ENCODE measurements around the gene PTPN6. TPM values are rescaled to one million over a fixed set of nuclear protein-coding genes. Genes with fewer than 3 reads are reported as not detected.

The PTPN6 gene
- total and polyA plus RNA-seq, 2 of the 8 experiments (the other 6 are each of a cell fraction or from before 2014, with no cell fraction given) = 16.3 to 28.4 TPM

- H3K79me1 ChIP-seq (ENCODE audit: low read depth, low read length) = no peaks in the 10 kb centered on the region
- no peak overlapping the region for H3K18ac ChIP-seq (ENCODE audit: extremely low read depth, low read length)
- H4K91ac ChIP-seq (replicated peaks; ENCODE audit: insufficient read length, low read length) = no peak overlapping the region
- no peak overlapping the region for H3K4me3 ChIP-seq (ENCODE audit: extremely low read depth in 1 of 4, insufficient read depth in 2 of 4, low read depth in 3 of 4, low read length in 4 of 4)
- FAIRE-seq = no peak
- WGBS, 2 experiments (ENCODE audit: extremely low coverage in 1 of 2, insufficient coverage in 1 of 2, insufficient read length in 1 of 2, insufficient replicate concordance in 2 of 2, low coverage in 1 of 2, low lambda C conversion rate in 2 of 2, missing lambda C conversion rate in 1 of 2) = 86% methylated on average over 4 of the region's 4 CpGs; no CpG with 5 or more reads in 1 of the 2 experiments
- peaks cover 0 to 4% (median 0%) of the 10 kb centered on the region in 4 experiments; a peak in 4 of 7 replicates for H3K27me3 ChIP-seq (replicated peaks in 1 of 4; ENCODE audit: control insufficient read depth in 3 of 4, extremely low read depth in 1 of 4, insufficient read depth in 3 of 4, low read length in 3 of 4)
- no peak overlapping the region for H2BK5ac ChIP-seq (ENCODE audit: low read depth, low read length)
- H4K5ac ChIP-seq (ENCODE audit: insufficient read length, low read depth, low read length) = no peak overlapping the region
- ChIA-PET POLR2A (ENCODE audit: partially characterized antibody) (interaction anchor here (1.0 to 39.6 kb wide), 6 partner anchors 8 to 57 kb away, joined by 3 to 1027 read pairs (median 117); partner anchors contain the start of genes ATN1, C12orf57, PTPN6 and RNU7-1), CTCF (ENCODE audit: partially characterized antibody) (interaction anchor here (1.0 to 13.0 kb wide), 6 partner anchors 9 to 53 kb away, joined by 3 to 74 read pairs (median 16); partner anchors contain the start of genes ATN1, ENO2 and SPSB2)
- no peak overlapping the region for H2BK20ac ChIP-seq (ENCODE audit: low read length)
- H3K56ac ChIP-seq (replicated peaks; ENCODE audit: insufficient read length, low read depth, low read length) = no peak overlapping the region
- H3K14ac ChIP-seq (ENCODE audit: insufficient read length) = no peak overlapping the region
- H4K8ac ChIP-seq (ENCODE audit: extremely low read depth, insufficient read depth, low read length) = no peak overlapping the region
- H3K4me2 ChIP-seq (ENCODE audit: insufficient read depth in 1 of 2, low read depth in 2 of 2, low read length in 2 of 2) = no peak overlapping the region
- H3K79me2 ChIP-seq (ENCODE audit: control insufficient read depth in 1 of 2, insufficient read depth in 2 of 2, low read length in 2 of 2) = no peaks in the 10 kb centered on the region
- H3K36me3 ChIP-seq (ENCODE audit: control insufficient read depth in 2 of 4, insufficient read depth in 4 of 4, low read length in 3 of 4) = no peaks in the 10 kb centered on the region
- H3K27ac ChIP-seq (ENCODE audit: low read depth, low read length) = no peak overlapping the region
- H2BK15ac ChIP-seq (ENCODE audit: low read length) = no peak overlapping the region
- H4K20me1 ChIP-seq (replicated peaks in 1 of 2; ENCODE audit: control insufficient read depth in 1 of 2, insufficient read depth in 2 of 2, low read length in 2 of 2) = no peaks in the 10 kb centered on the region
- H3K4me1 ChIP-seq (replicated peaks in 1 of 4; ENCODE audit: control insufficient read depth in 3 of 4, insufficient read depth in 4 of 4, low read length in 3 of 4) = peaks cover 5 to 19% (median 10%) of the 10 kb centered on the region in 4 experiments
- DNase-seq (ENCODE audit: low read depth in 1 of 2, low spot score in 2 of 2) = no peak
- H3K23me2 ChIP-seq (ENCODE audit: low read depth, low read length) = peaks cover 6% of the 10 kb centered on the region; the same call in 1 of the 2 replicates
- H2BK120ac ChIP-seq (replicated peaks; ENCODE audit: low read depth, low read length) = no peak overlapping the region
- H3K9ac ChIP-seq (replicated peaks in 1 of 4; ENCODE audit: extremely low read depth in 1 of 4, low read depth in 3 of 4, low read length in 3 of 4) = no peak overlapping the region
- no peak overlapping the region for H3K4ac ChIP-seq (replicated peaks; ENCODE audit: insufficient read length, low read depth, low read length)
- H2BK12ac ChIP-seq (ENCODE audit: low read depth, low read length) = no peak overlapping the region
- no peaks in the 10 kb centered on the region for H3K9me3 ChIP-seq (ENCODE audit: insufficient read depth in 2 of 2, low read depth in 1 of 2, low read length in 1 of 2)
- no peak overlapping the region for H3K23ac ChIP-seq (ENCODE audit: insufficient read length)
- H2AFZ ChIP-seq (ENCODE audit: low read length) = no peak overlapping the region
- H2AK5ac ChIP-seq (ENCODE audit: low read depth, low read length) = no peak overlapping the region
- TF ChIP-seq EZH2 (IDR thresholded peaks at IDR 0.05; ENCODE audit: low read depth, low read length, severe bottlenecking) (no peak), KDM5A (IDR thresholded peaks at IDR 0.05; ENCODE audit: low read length) (no peak), TCF12 (IDR thresholded peaks at IDR 0.05; ENCODE audit: low read depth, low read length) (no peak), BCL11A (IDR thresholded peaks at IDR 0.05; ENCODE audit: low read depth in 2 of 2, low read length in 2 of 2) (no peak), TAF7 (optimal IDR thresholded peaks at IDR 0.05; ENCODE audit: borderline replicate concordance, low read depth, low read length) (no peak), PHF8 (conservative IDR thresholded peaks at IDR 0.05; ENCODE audit: low read depth, low read length) (no peak), RAD21 (IDR thresholded peaks at IDR 0.05 in 1 of 2, conservative IDR thresholded peaks at IDR 0.05 in 1 of 2; ENCODE audit: low read depth in 2 of 2, low read length in 2 of 2) (no peak), JUND (IDR thresholded peaks at IDR 0.05; ENCODE audit: low read length) (no peak), FOSL1 (IDR thresholded peaks at IDR 0.05; ENCODE audit: insufficient read depth, low read depth, low read length) (no peak), SAP30 (IDR thresholded peaks at IDR 0.05; ENCODE audit: insufficient read depth, insufficient replicate concordance, low read length) (no peak), CHD1 (IDR thresholded peaks at IDR 0.05; ENCODE audit: low read depth, low read length) (no peak), EGR1 (IDR thresholded peaks at IDR 0.05; ENCODE audit: borderline replicate concordance, low read depth, low read length) (no peak)
These were observed 41.6 kb upstream of the PTPN6 start for GRCh38 chr12:6909421-6910145.
